Brain microvascular endothelial cell (primary cell): Measurements from ENCODE around the gene WAPL.

Source experiments
- DNase-seq: peaks from one replicate; pipeline ENCODE4 v3.0.0-alpha.2; 2020
- H3K27ac ChIP-seq: fragments of 250-450 bp; sonication (Bioruptor Pico); 2 replicates; pipeline ENCODE4 v1.5.1; 2020; ENCODE audit warnings: mild to moderate bottlenecking, moderate library complexity
- H3K27me3 ChIP-seq: fragments of 250-450 bp; sonication (Bioruptor Pico); replicated peaks from 2 replicates; pipeline ENCODE4 v1.5.1; 2020; ENCODE audit warnings: mild to moderate bottlenecking
- H3K36me3 ChIP-seq: fragments of 250-450 bp; sonication (Bioruptor Pico); replicated peaks from 2 replicates; pipeline ENCODE4 v1.5.1; 2020; ENCODE audit warnings: mild to moderate bottlenecking
- H3K4me3 ChIP-seq: 2 replicates; pipeline ENCODE4 v1.5.1; 2011; ENCODE audit warnings: low read depth, mild to moderate bottlenecking, control low read depth, low read length, moderate library complexity
- in situ Hi-C: cut with HindIII; loops from 2 replicates; pipeline ENCODE4 v1.10.0; 2017; ENCODE audit warnings: low sequenced_read_pairs, low pct_ligation_motif_present
- TF ChIP-seq, protein P1 (sequence below): IDR thresholded peaks from 2 replicates; pipeline ENCODE4 v1.5.1; 2011; ENCODE audit warnings: low read depth, mild to moderate bottlenecking, moderate library complexity, low read length, control low read depth, inconsistent platforms; ENCODE audit errors: missing control alignments

The WAPL gene

GRCh38 chr10:86489071-86489810, 32.4 kb downstream of the WAPL start:
- peaks cover 16% of the 10 kb centered on the region for H3K36me3 ChIP-seq
- in situ Hi-C loops: no loop called here

GRCh38 chr10:86486856-86487255, 34.7 kb downstream of the WAPL start:
- Histone ChIP-seq H3K27me3 (no peaks in the 10 kb centered on the region), H3K4me3 (no peak overlapping the region), H3K27ac (no peak overlapping the region), H3K36me3 (peaks cover 25% of the 10 kb centered on the region)
- TF ChIP-seq, protein P1, sequence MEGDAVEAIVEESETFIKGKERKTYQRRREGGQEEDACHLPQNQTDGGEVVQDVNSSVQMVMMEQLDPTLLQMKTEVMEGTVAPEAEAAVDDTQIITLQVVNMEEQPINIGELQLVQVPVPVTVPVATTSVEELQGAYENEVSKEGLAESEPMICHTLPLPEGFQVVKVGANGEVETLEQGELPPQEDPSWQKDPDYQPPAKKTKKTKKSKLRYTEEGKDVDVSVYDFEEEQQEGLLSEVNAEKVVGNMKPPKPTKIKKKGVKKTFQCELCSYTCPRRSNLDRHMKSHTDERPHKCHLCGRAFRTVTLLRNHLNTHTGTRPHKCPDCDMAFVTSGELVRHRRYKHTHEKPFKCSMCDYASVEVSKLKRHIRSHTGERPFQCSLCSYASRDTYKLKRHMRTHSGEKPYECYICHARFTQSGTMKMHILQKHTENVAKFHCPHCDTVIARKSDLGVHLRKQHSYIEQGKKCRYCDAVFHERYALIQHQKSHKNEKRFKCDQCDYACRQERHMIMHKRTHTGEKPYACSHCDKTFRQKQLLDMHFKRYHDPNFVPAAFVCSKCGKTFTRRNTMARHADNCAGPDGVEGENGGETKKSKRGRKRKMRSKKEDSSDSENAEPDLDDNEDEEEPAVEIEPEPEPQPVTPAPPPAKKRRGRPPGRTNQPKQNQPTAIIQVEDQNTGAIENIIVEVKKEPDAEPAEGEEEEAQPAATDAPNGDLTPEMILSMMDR: no peak
- no peak for DNase-seq
- in situ Hi-C loops: no loop called here

More at GRCh38 chr10:86489071-86489810, 32.4 kb downstream of the WAPL start:
- TF ChIP-seq, protein P1: no peak
- H3K4me3 ChIP-seq: no peak overlapping the region
- DNase-seq: no peak
- no peaks in the 10 kb centered on the region for H3K27me3 ChIP-seq
- no peak overlapping the region for H3K27ac ChIP-seq

GRCh38 chr10:86483664-86484063, 37.9 kb downstream of the WAPL start:
- H3K27ac ChIP-seq: no peak overlapping the region
- TF ChIP-seq, protein P1: no peak
- no peak overlapping the region for H3K4me3 ChIP-seq
- H3K27me3 ChIP-seq: no peaks in the 10 kb centered on the region
- in situ Hi-C loops: no loop called here
- H3K36me3 ChIP-seq: peaks cover 20% of the 10 kb centered on the region
- no peak for DNase-seq

DNA sequence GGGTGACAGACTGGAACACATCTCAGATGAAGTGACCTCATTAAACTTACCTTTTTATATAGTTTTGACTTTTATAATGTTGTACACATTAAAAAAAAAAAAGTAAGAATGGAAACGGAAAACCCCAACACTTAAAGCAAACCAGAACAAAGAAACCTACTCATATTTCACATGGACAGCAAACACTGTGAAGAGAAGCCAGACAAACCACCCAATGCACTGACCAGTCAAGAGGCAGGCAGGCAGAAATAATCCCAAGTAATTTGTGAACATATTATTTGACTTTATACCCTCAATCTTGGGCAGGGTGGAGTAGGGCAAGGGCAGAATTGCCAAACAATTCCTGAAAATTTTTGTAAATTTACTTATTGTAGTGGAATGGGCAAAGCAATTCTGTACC, 39.8 kb downstream of the WAPL start:
- H3K36me3 ChIP-seq: peaks cover 15% of the 10 kb centered on the region
- no peak for DNase-seq
- TF ChIP-seq, protein P1: no peak
- in situ Hi-C loops: no loop called here
- no peaks in the 10 kb centered on the region for H3K27me3 ChIP-seq
- H3K27ac ChIP-seq: no peak overlapping the region
- no peak overlapping the region for H3K4me3 ChIP-seq

DNA sequence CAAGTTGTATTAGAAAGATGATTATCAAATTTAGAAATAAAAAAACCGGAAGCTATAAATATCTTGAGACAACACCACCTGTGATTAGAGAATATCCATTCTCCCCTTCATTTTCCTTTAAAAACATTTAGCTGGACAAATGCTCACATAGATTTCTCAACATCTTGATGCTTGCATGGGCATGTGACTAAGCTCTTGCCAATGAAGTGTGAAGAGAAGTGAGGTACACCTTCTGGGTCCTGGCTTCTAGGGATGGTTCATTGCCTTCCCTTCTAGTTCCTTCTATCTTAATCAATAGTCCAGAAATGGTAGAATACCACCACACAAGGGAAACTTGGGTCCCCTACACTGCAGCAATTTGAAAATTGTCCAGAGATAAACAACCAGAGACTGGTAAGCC, 41.0 kb downstream of the WAPL start:
- TF ChIP-seq, protein P1: no peak
- DNase-seq: no peak
- in situ Hi-C loops: no loop called here
- H3K4me3 ChIP-seq: no peak overlapping the region
- H3K36me3 ChIP-seq: peaks cover 17% of the 10 kb centered on the region
- H3K27ac ChIP-seq: no peak overlapping the region
- no peaks in the 10 kb centered on the region for H3K27me3 ChIP-seq

- Histone ChIP-seq H3K27ac (no peak overlapping the region), H3K27me3 (no peaks in the 10 kb centered on the region), H3K4me3 (no peak overlapping the region), H3K36me3 (peaks cover 17% of the 10 kb centered on the region)
- no peak for DNase-seq
- in situ Hi-C loops: no loop called here
- TF ChIP-seq, protein P1: no peak
Observed at GRCh38 chr10:86472061-86472460, 49.5 kb downstream of the WAPL start.
